ENCODE results near the gene ZNF629.
A peak's percentile ranks its signal among the peaks of the same experiment; 100 is the strongest.
"Not testable (repeated sequence)": the region's sequence is repeated elsewhere in the genome, so short reads cannot be mapped to it uniquely, and the experiment has no call there.

Gene ZNF629

DNA sequence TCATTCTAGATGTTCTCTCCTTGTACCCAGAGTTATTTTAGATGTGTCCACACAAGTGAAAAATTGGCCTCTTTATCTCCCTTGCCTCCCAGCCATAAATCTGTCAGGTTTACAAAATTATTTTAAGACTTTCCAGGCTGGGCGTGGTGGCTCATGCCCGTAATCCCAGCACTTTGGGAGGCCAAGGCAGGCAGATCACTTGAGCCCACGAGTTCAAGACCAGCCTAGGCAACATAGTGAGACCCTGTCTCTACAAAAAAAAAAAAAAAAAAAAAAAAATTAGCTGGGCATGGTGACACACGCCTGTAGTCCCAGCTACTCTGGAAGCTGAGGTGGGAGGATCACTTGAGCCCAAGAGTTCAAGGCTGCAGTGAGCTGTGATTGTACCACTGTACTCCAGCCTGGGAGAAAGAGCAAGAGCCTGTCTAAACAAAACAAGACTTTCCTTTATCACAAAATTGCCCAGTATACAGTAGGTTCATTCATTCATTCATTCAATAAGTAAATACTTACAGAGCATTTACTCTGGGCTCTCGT, 22.0 kb upstream of the ZNF629 start:
- H3K4me1 ChIP-seq (ENCODE audit: control insufficient read depth, insufficient read depth, low read length, poor library complexity, severe bottlenecking): peaks cover 11% of the 10 kb centered on the region
- H3K27me3 ChIP-seq (replicated peaks; ENCODE audit: control insufficient read depth, insufficient read depth, low read length, poor library complexity, severe bottlenecking); H3K27ac ChIP-seq (ENCODE audit: insufficient read depth, low read length, poor library complexity, severe bottlenecking); H3K9me3 ChIP-seq (ENCODE audit: control insufficient read depth, low read length); H3K36me3 ChIP-seq (ENCODE audit: control insufficient read depth, insufficient read depth, low read length); H3K4me3 ChIP-seq (ENCODE audit: insufficient read depth, low read depth, low read length, poor library complexity, severe bottlenecking); DNase-seq: not testable (repeated sequence)

DNA sequence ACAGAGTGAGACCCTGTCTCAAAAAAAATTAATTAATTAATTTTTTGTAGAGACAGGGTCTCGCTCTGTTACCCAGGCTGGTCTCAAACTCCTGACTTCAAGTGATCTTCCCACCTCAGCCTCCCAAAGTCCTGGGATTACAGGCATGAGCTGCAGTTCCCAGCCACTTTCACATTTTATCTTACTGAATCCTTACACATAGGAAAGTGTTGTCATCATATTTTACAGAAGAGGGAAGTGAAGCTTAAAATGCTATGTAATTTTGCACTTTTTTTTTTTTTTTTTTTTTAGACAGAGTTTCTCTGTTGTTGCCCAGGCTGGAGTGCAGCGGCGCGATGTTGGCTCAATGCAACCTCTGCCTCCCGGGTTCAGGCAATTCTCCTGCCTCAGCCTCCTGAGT, 21.1 kb upstream of the ZNF629 start:
- DNase-seq: no peak
- no peaks in the 10 kb centered on the region for H3K9me3 ChIP-seq (ENCODE audit: control insufficient read depth, low read length)
- no peaks in the 10 kb centered on the region for H3K27me3 ChIP-seq (replicated peaks; ENCODE audit: control insufficient read depth, insufficient read depth, low read length, poor library complexity, severe bottlenecking)
- H3K4me3 ChIP-seq (ENCODE audit: insufficient read depth, low read depth, low read length, poor library complexity, severe bottlenecking): no peak overlapping the region
- no peak overlapping the region for H3K27ac ChIP-seq (ENCODE audit: insufficient read depth, low read length, poor library complexity, severe bottlenecking)
- H3K36me3 ChIP-seq (ENCODE audit: control insufficient read depth, insufficient read depth, low read length): no peaks in the 10 kb centered on the region
- peaks cover 6% of the 10 kb centered on the region for H3K4me1 ChIP-seq (ENCODE audit: control insufficient read depth, insufficient read depth, low read length, poor library complexity, severe bottlenecking)

DNA sequence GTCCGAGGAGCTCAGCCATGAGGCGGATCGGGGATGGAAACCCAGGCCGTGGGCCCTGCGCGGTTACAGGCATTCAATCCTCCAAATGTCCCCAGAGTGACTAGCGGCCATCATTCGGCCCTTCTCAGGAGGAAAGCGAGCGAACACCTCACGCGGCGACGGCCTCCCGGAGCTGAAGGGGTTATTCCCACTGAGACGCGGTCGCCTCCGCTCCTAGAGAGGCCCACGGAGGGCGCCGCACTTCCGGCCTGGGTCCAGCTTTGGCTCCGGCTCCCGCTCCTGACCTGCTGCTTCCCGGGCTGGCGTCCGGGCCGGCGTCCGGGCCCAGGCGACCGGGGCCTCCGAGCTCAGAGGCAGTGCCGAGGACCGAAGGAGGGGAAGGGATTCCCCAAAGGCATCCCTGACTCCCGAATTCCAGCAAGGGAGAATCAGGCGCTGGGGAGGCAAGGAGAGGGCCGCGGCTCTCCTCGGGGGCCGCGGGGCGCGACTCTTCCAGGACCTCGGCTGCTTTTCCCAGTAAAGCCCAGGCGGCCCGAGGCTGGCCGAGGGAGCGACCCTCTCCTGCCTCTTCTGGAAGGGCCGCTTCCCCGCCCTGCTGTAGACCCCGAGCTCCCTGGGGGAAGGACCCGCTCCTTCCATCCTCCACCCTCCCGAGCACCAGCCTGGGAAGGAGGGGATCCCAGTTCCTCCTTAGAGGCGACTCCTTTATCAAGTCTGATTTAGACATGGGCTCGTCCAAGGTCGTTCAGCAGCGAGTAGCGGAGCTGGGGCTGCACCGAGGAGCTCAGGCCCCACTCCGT, 18.6 kb upstream of the ZNF629 start:
- Histone ChIP-seq H3K4me3 (ENCODE audit: insufficient read depth, low read depth, low read length, poor library complexity, severe bottlenecking) (peak overlapping the region; percentile 72), H3K27ac (ENCODE audit: insufficient read depth, low read length, poor library complexity, severe bottlenecking) (peak overlapping the region; percentile 32), H3K27me3 (replicated peaks; ENCODE audit: control insufficient read depth, insufficient read depth, low read length, poor library complexity, severe bottlenecking) (no peaks in the 10 kb centered on the region), H3K4me1 (ENCODE audit: control insufficient read depth, insufficient read depth, low read length, poor library complexity, severe bottlenecking) (peaks cover 6% of the 10 kb centered on the region), H3K9me3 (ENCODE audit: control insufficient read depth, low read length) (no peaks in the 10 kb centered on the region), H3K36me3 (ENCODE audit: control insufficient read depth, insufficient read depth, low read length) (no peaks in the 10 kb centered on the region)
- peak; percentile 11 to 38 (median 19) for DNase-seq

DNA sequence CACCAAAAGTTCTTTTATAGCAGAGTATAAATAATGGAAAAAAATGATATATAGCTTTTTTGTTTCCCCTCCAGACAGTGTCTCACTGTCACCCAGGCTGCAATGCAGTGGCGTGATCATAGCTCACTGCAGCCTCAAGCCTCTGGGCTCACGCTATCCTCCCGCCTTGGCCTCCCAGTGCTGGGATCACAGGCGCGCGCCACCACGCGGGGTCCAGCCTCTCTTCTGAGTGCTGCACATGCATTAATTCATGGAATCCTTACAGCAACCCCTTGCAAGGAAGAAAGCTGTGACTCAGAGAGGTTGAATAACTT, 18.0 kb upstream of the ZNF629 start:
- H3K4me3 ChIP-seq (ENCODE audit: insufficient read depth, low read depth, low read length, poor library complexity, severe bottlenecking): peak overlapping the region; percentile 72

DNA sequence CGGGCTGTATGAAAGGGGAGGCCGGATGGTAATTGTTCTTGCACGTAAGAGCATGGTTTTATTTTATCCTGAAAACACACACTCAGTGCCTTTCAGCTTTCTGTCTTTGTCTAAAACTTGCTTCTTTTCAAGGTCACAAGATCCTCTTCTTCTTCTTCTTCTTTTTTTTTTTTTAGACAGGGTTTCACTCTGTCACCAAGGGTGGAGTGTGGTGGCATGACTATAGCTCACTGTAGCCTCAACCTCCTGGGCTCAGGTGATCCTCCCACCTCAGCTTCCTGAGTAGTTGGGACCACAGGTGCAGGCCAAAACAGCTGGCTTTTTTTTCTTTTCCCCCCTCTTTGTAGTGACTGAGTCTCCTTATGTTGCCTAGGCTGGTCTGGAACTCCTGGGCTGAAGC, 15.9 kb upstream of the ZNF629 start:
- Histone ChIP-seq H3K9me3 (ENCODE audit: control insufficient read depth, low read length) (no peaks in the 10 kb centered on the region), H3K27me3 (replicated peaks; ENCODE audit: control insufficient read depth, insufficient read depth, low read length, poor library complexity, severe bottlenecking) (no peaks in the 10 kb centered on the region), H3K4me3 (ENCODE audit: insufficient read depth, low read depth, low read length, poor library complexity, severe bottlenecking) (no peak overlapping the region), H3K36me3 (ENCODE audit: control insufficient read depth, insufficient read depth, low read length) (no peaks in the 10 kb centered on the region), H3K27ac (ENCODE audit: insufficient read depth, low read length, poor library complexity, severe bottlenecking) (no peak overlapping the region), H3K4me1 (ENCODE audit: control insufficient read depth, insufficient read depth, low read length, poor library complexity, severe bottlenecking) (peaks cover 6% of the 10 kb centered on the region)
- no peak for DNase-seq

More for the DNA sequence above, 18.0 kb upstream of the ZNF629 start:
- Histone ChIP-seq H3K27ac (ENCODE audit: insufficient read depth, low read length, poor library complexity, severe bottlenecking) (peak overlapping the region; percentile 32), H3K9me3 (ENCODE audit: control insufficient read depth, low read length) (no peaks in the 10 kb centered on the region), H3K36me3 (ENCODE audit: control insufficient read depth, insufficient read depth, low read length) (no peaks in the 10 kb centered on the region), H3K4me1 (ENCODE audit: control insufficient read depth, insufficient read depth, low read length, poor library complexity, severe bottlenecking) (peaks cover 6% of the 10 kb centered on the region), H3K27me3 (replicated peaks; ENCODE audit: control insufficient read depth, insufficient read depth, low read length, poor library complexity, severe bottlenecking) (no peaks in the 10 kb centered on the region)
- no peak for DNase-seq

DNA sequence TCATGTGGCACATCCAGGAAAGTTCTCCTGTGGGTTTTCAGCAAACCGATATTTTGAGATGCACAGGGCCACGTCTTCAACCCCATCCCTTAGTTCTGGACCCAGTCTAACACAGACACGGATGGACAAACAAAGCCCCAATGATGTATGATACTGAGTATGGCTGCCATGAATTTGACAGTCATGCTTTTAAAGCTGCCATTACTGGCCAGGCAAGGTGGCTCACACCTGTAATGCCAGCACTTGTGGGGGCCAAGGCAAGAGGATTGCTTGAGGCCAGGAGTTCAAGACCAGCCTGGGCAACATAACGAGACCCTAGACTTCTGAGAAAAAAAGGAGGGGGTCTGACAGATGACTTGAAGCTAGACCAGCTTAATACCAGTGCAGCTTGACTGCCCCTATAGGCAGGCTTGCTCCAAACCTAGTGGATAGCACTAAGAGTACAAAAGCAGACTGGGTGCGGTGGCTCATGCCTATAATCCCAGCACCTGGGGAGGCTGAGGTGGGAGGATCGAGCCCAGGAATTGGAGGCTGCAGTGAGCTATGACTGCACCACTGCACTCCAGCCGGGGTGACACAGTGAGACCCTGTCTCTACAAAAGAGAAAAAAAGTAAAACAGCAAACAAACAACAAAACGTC, 10.8 kb upstream of the ZNF629 start:
- H3K36me3 ChIP-seq (ENCODE audit: control insufficient read depth, insufficient read depth, low read length): no peaks in the 10 kb centered on the region
- no peaks in the 10 kb centered on the region for H3K9me3 ChIP-seq (ENCODE audit: control insufficient read depth, low read length)
- H3K27me3 ChIP-seq (replicated peaks; ENCODE audit: control insufficient read depth, insufficient read depth, low read length, poor library complexity, severe bottlenecking): no peaks in the 10 kb centered on the region
- no peaks in the 10 kb centered on the region for H3K4me1 ChIP-seq (ENCODE audit: control insufficient read depth, insufficient read depth, low read length, poor library complexity, severe bottlenecking)
- no peak for DNase-seq
- H3K4me3 ChIP-seq (ENCODE audit: insufficient read depth, low read depth, low read length, poor library complexity, severe bottlenecking): no peak overlapping the region
- H3K27ac ChIP-seq (ENCODE audit: insufficient read depth, low read length, poor library complexity, severe bottlenecking): no peak overlapping the region

DNA sequence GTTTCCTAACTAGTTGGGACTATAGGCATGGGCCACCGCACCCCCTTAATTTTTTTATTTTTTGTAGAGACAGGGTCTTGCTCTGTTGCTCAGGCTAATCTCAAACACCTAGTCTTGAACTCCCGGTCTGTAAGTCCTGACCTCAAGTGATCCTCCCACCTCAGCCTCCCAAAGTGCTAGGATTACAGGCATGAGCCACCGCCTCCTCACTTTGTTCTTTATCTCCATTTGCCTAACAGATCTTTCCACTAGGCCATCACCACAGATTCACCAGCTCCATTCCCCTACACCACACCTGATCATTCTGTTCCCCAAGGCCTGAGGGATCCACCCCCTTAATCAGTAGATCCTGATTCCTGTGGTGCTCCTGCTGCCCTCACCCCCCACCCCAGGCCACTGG, 7.6 kb upstream of the ZNF629 start:
- DNase-seq: no peak
- H3K4me1 ChIP-seq (ENCODE audit: control insufficient read depth, insufficient read depth, low read length, poor library complexity, severe bottlenecking): no peaks in the 10 kb centered on the region
- no peaks in the 10 kb centered on the region for H3K36me3 ChIP-seq (ENCODE audit: control insufficient read depth, insufficient read depth, low read length)
- no peaks in the 10 kb centered on the region for H3K27me3 ChIP-seq (replicated peaks; ENCODE audit: control insufficient read depth, insufficient read depth, low read length, poor library complexity, severe bottlenecking)
- no peak overlapping the region for H3K27ac ChIP-seq (ENCODE audit: insufficient read depth, low read length, poor library complexity, severe bottlenecking)
- no peak overlapping the region for H3K4me3 ChIP-seq (ENCODE audit: insufficient read depth, low read depth, low read length, poor library complexity, severe bottlenecking)
- H3K9me3 ChIP-seq (ENCODE audit: control insufficient read depth, low read length): no peaks in the 10 kb centered on the region

DNA sequence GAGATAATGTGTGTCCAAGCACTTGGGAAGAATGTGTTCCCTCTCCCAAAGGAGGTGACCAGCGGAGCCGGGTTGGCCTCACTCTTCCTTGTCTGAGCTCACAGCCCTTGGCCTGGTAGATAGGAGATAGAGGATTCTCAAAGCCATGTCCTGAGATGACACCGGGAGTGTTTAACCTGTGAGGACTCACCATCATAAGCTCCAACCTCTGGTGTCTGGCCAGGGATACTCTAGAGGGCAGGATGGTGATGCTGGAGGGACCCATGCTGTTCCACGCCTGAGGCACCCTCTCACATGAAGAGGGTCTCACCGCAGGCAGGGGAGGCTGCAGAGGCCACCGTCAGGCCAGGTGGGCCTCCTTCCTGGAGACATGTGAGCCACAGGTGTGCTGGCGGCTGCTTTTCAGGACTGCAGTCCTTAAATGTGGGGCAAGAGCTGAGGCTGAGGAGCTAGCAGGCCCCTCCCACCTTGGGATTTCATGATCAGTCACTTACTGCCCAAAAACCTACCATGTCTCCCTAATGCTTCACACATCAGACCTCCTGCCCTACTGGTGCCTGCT, 6.6 kb upstream of the ZNF629 start:
- H3K4me1 ChIP-seq (ENCODE audit: control insufficient read depth, insufficient read depth, low read length, poor library complexity, severe bottlenecking): no peaks in the 10 kb centered on the region
- H3K36me3 ChIP-seq (ENCODE audit: control insufficient read depth, insufficient read depth, low read length): no peaks in the 10 kb centered on the region
- H3K27ac ChIP-seq (ENCODE audit: insufficient read depth, low read length, poor library complexity, severe bottlenecking): no peak overlapping the region
- DNase-seq: no peak
- no peaks in the 10 kb centered on the region for H3K27me3 ChIP-seq (replicated peaks; ENCODE audit: control insufficient read depth, insufficient read depth, low read length, poor library complexity, severe bottlenecking)
- H3K4me3 ChIP-seq (ENCODE audit: insufficient read depth, low read depth, low read length, poor library complexity, severe bottlenecking): no peak overlapping the region
- no peaks in the 10 kb centered on the region for H3K9me3 ChIP-seq (ENCODE audit: control insufficient read depth, low read length)

DNA sequence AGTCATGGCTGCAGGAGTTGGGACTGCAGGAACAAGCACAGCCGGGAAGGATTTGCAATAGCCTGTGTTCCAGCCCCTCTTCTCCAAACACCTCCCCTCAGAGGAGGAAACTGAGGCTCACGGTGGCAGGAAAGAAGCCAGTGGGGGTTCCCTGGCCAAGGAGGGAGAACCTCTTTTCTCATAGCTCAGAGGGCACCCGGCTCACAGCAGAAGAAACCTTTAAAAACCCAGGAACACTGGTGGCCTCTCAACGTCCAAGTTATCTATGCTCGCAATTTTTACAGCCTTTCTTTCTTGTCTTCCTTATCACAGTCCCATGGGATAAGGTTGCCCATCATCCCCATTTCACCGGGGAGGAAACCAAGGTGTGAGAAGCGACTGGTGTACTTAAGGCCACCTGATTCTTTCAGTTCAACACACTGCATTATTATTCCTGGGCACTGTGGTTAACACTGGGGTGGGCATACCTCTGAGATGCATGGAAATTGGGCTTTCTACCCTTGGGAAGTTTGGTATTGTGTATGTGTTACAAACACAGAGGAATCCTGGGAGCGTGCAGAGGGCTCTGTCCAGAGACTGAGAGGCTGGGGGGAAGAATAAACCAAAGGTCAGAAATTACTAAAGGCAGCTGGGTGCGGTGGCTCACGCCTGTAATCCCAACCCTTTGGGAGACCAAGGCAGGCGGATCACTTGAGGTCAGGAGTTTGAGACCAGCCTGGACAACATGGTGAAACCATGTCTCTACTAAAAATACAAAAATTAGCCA, 791 bp upstream of the ZNF629 start:
- DNase-seq: no peak
- Histone ChIP-seq H3K27ac (ENCODE audit: insufficient read depth, low read length, poor library complexity, severe bottlenecking) (no peak overlapping the region), H3K9me3 (ENCODE audit: control insufficient read depth, low read length) (no peaks in the 10 kb centered on the region), H3K4me3 (ENCODE audit: insufficient read depth, low read depth, low read length, poor library complexity, severe bottlenecking) (peak overlapping the region; percentile 62), H3K36me3 (ENCODE audit: control insufficient read depth, insufficient read depth, low read length) (no peaks in the 10 kb centered on the region), H3K27me3 (replicated peaks; ENCODE audit: control insufficient read depth, insufficient read depth, low read length, poor library complexity, severe bottlenecking) (peaks cover 7% of the 10 kb centered on the region), H3K4me1 (ENCODE audit: control insufficient read depth, insufficient read depth, low read length, poor library complexity, severe bottlenecking) (peaks cover 13% of the 10 kb centered on the region)
